GM18508 (cell line): ENCODE results near the gene XRCC2.
"Not testable (repeated sequence)": the region's sequence is repeated elsewhere in the genome, so short reads cannot be mapped to it uniquely, and the experiment has no call there.

Experiments
- ATAC-seq: cut with Tn5 transposase; IDR thresholded peaks from one replicate; pipeline ENCODE4 v1.9.1; 2021; ENCODE audit warnings: moderate number of reproducible peaks; ENCODE audit not compliant: insufficient read depth, unreplicated experiment

The XRCC2 gene

DNA sequence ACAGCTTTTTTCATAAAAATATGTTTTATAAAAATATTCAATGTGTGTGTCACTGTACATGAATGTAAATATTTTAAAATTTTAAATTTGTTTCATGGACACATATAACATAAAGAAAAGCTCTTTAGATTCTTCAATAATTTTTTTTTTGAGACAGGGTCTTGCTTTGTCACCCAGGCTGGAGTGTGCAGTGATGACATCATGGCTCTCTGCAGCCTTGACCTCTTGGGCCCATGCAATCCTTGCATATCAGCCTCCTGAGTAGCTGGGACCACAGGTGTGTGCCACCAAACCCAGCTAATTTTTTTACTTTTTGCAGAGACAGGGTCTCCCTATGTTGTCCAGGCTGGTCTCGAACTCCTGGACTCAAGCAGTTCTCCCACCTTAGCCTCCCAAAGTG is 9.9 kb downstream of the XRCC2 start:
- ATAC-seq: no peak

DNA sequence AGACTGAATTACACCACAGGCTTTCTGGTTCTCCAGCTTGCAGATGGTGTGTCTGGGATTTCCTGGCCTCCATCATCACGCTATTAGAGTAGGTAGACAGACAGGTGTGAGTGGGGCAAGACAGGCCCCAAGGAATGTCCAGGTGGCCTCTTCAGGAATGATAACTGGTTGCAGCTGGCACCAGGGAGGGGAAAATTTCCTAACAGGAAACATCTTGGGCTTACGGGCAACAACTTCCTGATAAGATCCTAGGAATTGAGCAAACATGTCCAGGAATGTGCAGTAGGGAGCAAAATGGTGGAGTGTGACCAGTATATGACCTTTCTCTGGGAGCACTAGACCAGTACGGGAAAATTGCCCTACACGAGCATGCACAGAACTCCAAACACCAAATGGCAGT is 11.3 kb downstream of the XRCC2 start:
- ATAC-seq: no peak

DNA sequence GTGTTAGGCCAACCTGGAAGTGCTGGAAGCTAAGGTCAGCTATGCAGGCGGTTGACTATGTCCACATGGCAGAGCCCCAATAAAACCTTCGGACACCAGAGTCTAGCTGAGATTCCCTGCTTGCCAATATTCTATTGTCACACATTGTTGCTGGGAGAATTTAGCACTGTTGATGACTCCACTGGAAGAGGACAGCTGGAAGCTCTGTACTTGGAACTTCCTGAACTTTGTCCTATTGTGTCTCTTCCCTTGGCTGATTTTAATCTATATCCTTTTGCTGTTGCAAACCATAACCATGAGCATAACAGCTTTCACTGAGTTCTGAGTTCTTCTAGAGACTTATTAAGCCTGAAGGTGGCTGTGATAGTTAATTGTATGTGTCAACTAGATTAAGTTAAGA is 12.0 kb downstream of the XRCC2 start:
- ATAC-seq: no peak

DNA sequence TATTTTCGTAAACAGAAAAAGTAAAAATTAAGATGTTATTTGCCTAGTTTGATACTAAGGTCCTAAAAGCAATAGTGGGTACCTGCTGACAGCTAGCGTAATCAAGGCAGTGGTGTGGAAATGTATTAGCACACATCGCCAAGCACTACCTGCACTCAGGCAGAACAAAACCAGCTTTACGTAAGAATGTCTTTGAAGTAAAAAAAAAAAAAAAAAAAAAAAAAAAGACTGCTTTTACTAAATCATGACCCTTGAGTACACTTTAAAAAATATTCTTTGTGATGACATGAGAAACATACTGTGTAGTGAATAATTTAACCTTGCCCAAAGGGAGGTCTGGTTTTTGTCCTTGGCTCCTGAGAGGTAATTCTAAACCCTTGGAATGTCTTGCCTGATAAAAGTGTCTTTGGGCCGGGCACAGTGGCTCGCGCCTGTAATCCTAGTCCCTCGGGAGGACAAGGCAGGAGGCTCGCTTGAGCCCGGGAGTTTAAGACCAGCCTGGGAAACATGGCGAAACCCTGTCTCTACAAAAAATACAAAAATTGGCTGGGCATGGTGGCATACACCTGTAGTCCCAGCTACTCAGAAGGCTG is 12.7 kb downstream of the XRCC2 start:
- no peak for ATAC-seq

DNA sequence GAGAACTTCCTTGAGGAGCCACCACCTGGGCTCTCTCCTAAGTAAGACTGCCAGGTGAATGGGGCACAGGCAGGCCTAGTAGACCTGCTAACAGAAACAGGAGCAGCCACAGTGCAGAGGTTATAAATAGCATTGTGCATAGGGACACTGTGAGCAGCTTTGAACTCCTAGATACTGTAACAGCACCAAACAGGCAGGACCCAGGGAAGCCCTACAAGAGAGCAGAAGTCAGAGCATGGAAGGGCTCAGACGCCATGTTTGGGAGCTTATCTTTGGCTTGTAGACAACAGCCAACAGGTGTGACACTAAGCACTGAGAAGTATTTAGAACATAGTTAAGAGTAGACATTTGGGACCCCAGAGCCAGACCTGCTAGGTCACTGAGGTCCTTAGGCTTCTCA is 14.5 kb downstream of the XRCC2 start:
- no peak for ATAC-seq

DNA sequence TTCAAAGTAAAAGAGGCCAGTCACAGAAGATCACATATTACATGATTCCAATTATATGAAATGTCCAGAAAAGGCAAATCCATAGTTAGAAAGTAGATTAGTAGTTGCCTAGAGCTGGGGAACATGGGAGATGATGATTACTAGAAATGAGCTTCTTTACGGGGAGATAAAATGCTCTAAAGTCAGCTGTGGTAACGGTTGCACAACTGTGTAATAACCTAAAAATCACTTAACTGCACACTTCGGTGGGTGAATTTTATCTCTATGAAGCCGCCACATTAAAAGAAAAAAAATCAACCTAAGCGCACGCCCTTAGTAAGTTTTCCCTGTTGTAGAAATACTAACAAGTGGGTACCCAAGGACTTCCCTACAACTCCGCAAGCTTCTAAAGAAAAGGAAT is 15.9 kb downstream of the XRCC2 start:
- ATAC-seq: no peak

DNA sequence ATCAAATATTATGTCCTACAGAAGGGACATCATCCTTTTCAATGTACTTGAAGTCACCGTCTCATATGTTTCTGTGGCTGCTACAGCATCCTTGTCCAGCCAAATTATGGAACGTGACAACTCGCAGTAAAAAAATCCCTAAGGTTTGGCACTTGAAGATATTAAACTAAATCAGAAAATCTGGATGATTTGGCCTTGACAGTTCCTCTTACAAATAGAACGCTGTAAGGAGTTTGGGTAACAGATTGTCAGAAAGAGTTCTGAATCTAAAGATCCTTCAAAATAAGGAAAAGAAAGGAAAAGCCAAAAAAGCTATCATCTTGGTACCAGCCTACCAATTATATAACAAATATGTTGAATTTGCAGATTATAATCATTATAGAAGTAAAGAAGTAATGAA is 21.0 kb downstream of the XRCC2 start:
- ATAC-seq: no peak

DNA sequence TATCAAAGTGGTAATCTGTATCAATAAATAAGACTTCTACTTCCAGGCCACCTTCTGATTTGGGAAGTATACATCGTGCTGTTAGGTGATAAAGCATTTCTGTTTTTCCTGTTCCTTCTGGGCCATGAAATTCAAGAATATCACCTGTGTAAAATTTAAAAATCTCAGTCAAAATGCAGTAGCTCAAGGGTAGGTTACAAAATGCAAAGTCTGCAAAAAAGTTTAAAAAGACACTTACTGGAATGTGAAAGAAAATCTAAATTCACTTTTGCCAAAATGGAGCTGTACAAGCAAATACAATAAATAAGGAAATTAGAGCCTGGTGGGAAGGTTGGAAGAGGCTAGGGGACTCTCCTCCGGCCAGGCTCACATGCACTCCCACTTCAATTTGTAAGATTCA is 26.7 kb downstream of the XRCC2 start:
- no peak for ATAC-seq

DNA sequence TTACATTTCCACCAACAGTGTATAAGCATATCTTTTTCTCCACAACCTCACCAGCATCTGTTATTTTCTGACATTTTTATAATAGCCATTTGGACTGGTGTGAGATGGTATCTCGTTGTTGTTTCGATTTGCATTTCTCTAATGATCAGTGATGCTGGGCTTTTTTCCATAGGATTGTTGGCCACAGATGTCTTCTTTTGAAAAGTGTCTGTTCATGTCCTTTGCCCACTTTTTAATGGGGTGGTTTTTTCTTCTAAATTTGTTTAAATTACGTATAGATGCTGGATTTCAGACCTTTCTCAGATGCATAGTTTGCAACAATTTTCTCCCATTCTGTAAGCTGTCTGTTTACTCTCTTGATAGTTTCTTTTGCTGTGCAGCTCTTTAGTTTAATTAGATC is 28.9 kb downstream of the XRCC2 start:
- ATAC-seq: no peak

DNA sequence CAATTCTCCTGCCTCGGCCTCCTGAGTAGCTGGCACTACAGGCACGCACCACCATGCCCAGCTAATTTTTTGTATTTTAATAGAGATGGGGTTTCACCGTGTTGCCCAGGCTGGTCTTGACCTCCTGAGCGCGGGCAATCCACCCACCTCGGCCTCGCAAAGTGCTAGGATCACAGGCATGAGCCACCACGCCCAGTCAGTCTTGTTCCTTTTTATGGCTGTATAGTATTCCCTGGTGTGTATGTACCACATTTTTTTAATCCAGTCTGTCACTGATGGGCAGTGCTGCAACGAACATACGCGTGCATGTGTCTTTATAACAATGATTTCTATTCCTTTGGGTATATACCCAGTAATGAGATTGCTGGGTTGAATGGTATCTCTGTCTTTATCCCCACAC is 29.4 kb downstream of the XRCC2 start:
- ATAC-seq: not testable (repeated sequence)

DNA sequence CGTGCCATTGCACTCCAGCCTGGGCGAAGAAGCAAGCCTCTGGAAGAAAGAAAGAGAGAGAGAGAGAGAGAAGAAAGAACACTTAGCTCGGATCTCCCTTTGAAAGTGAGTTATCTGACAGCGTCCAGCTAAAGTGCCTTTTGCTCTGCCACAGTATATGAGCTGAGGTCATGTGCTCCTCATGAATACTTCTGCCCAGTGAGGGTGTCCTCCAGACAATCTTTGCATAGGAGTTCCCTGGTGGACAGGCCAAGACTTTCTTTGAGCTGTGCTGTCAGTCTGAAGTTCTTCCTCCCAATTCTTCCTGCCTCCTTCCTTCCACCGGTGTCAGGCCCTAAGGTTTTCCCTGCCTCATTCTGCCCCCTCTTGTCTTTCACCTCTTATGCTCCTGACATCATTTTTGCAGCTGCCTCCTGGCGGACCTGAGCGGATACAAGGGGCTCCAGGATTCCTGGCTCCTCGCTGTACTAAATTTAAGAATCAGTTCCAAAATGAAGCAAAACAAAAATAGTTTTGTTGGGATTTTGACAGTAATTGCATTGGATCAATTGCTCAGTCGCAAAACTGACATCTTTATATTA is 31.9 kb downstream of the XRCC2 start:
- ATAC-seq: no peak

DNA sequence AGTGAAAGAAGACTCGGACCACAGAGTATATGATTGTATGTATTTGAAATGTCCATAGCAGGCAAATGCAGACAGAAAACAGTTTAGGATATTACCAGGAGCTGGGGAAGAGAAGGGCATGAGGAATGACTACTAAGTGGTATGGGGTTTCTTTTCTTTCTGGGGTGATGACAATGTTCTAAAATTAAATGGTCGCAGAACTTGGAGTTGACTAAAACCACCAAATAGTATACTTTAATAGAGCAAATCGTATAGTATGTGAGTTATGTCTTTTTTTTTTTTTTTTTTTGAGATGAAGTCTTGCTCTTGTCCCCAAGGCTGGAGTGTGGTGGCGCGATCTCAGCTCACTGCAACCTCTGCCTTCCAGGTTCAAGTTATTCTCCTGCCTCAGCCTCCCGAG is 34.6 kb downstream of the XRCC2 start:
- no peak for ATAC-seq

DNA sequence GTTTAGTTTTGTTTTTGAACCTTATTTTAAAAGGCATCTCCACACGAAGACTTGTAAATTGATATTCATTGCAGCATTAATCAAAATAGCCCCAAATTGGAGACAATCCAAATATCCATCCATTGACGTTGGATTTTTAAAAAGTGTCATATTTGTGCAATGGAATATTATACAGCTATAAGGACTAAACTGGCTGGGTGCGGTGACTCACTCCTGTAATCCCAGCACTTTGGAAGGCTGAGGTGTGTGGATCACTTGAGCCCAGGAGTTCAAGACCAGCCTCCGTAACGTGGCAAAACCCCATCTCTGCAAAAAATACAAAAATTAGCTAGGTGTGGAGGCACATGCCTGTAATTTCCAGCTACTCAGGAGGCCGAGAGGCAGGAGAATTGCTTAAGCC is 35.1 kb downstream of the XRCC2 start:
- no peak for ATAC-seq

DNA sequence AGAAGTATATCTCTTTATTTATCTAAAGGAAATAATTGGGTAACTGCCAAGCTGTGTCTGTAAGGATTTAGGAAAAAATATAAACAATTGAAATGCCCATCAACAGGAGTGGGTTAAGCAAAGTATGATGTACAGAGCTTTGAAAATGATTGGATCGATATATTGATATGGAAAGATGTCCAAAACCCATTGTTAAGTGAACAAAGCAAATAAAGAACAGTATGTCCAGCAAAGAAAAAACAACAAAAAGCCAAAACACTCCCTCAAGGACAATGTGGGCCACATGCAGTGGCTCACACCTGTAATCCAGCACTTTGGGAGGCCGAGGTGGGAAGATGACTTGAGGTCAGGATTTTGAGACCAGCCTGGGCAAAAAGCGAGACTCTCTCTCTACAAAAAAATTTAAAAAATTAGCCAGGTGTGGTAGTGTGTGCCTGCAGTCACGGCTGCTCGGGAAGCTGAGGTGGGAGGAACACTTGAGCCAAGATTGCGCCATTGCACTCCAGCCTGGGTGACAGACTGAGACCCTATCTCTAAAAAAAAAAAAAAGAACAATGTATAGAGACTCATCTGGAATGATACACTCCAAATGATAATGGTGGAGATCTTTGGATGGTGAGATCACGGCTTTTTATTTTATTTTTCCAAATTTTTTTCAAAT is 37.9 kb downstream of the XRCC2 start:
- no peak for ATAC-seq

DNA sequence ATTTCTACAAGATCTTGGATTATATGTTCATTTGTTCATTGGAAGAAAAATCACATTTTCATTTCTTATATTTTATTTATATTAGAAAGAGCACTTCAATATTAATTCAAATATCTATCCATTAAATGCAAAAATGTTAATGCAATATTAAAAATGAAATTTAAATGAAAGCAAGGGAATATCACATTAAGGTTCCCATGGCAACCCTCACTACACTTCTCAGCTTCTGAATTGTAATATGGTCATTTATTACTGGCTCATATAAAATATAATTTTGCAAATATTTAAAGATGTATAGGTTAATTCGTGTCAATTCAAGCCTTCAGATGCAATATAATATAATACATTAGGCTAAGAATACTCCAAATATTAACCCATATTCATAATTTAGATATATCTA is 38.8 kb downstream of the XRCC2 start:
- ATAC-seq: no peak

DNA sequence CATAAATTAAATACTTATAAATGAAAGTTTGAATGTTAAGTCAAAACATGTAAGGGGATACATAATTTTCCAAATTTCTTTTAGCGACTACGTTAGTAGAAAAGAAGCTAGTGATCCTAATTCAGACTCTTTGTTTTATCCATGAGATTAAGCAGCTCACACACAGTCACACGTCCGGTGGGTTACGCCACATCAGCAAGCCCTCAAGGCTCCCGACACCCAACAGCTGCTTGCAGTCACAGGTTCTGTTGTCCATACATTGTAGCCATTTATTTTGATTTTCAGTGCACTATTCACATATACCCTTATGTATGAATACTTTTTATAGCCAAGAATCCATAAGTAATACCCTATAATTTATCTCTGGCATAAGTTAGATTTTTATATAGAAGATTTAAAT is 39.5 kb downstream of the XRCC2 start:
- no peak for ATAC-seq

DNA sequence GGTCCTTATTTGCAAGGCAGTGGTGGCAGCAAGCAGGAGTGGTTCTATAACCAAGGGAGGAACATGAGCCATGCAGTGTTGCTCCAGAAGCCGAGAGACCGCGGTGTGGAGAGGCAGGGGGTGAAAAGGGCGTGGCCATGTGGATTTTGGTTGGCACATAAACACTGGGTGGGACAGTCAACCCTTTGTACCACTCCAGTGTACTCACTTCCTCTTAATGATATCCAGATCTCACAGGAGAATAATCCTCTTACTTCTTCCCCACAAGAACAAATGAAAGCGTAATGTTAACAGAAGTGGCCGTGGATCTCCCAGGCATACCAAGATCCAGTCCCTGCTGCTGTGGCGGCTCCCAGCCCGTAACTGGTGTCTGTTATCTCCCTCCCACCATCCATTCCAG is 42.4 kb downstream of the XRCC2 start:
- no peak for ATAC-seq

DNA sequence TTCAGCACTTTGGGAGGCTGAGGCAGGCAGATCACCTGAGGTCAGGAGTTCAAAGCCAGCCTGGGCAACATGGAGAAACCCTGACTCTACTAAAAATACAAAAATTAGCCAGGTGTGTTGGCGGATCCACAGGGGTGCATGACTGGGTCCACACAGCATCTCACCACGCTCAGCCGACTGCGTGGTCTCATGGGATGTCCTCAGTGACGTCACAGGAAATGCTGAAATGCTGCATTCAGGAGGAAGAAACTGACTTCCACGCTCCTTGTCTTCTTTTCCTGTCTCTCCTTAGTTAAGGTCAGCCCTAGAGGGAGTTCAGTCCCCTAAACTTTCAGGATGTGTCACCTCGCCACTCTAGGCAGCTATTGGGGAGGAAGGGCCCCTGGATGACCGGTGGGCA is 42.9 kb downstream of the XRCC2 start:
- no peak for ATAC-seq

DNA sequence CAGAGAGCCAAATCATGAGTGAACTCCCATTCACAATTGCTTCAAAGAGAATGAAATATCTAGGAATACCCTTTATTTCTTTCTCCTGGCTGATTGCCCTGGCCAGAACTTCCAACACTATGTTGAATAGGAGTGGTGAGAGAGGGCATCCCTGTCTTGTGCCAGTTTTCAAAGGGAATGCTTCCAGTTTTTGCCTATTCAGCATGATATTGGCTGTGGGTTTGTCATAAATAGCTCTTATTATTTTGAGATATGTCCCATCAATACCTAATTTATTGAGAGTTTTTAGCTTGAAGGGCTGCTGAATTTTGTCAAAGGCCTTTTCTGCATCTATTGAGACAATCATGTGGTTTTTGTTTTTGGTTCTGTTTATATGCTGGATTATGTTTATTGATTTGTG is 47.2 kb downstream of the XRCC2 start:
- ATAC-seq: not testable (repeated sequence)

DNA sequence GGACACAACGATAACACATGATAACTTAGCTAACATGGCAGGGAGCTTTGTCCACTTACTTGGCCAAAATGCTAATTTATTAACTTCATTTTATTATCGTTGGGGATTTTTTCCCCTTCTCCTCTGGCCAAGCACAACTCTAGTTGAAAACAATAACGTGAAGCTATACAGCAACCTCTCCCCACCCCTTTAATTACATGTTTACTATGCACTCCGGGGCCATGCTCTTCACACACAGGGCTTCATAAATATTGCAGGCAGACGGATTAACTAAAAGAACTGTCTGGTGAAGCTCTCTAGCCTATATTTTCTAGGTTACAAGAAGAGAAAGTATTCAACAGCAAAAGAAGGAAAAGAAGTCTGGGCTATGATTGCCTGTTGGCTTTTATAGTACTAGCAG is 51.7 kb downstream of the XRCC2 start:
- no peak for ATAC-seq

DNA sequence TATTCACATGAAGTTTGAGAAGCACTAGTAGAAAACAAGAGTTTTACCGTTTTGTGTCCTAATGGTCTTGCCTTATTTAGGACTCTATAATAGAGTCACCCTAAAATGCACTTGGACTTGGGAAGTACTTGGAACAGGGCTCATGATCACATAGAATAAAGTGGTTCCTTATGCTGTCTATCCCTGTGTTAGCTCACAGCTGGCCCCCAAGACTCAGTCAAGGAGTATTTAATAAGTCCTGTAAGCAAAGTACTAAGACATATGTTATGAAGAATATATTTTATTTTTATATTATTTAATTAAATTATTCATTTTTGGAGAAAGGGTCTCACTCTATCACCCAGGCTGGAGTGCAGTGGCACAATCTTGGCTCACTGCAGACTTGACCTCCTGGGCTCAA is 54.5 kb downstream of the XRCC2 start:
- ATAC-seq: no peak

DNA sequence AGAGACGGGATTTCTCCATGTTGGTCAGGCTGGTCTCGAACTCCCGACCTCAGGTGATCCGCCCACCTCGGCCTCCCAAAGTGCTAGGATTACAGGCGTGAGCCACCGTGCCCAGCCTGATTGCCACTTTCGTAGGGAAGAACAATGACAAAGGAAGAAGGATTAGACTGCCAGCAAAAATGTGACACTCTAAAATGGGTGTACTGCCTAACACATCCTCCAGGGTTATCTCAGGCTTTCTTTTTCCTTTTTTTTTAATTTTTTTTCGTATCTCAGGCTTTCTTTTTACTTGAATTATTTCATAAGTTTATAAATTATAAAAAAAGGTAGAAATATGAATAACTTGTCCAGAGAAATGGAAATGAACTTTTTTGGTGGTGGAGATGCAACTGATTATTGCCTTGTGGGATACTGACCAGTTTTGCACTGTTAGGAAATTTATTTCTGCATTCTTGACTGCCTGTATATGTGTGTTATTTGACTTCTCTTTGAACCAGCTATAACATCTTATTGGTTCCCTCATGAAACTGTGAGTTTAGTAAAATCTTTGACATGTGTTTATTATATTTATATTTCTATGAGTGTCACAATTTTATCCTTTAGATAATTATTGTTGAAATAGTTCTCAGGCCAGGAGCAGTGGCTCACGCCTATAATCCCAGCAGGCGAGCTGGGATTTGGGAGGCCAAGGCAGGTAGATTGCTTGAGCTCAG is 56.8 kb downstream of the XRCC2 start:
- ATAC-seq: no peak
